ENCODE data around the gene SCUBE1. TPM values are rescaled to one million over a fixed set of nuclear protein-coding genes. Genes with fewer than 3 reads are reported as not detected.

SCUBE1 gene
- total RNA-seq, 1 donor from 2014 or later = not detected

DNA sequence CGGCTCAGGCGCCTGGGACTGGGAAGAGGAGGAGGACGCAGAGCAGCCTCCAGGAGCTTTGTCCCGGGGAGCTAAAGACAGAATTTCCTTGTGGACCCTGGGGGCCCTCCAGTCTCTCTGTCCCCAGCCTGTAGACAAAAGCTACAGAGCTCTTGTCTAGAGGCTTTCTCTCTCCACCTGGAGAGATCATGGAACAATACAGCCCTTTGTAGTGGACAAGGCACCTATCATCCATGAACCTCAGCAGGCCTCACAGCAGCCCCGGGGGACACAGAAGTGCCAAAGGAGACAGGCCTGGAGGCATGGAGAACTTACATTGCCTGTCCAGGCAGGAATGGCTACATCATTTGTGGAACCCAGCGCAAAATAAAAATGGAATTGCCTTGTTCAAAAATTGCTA, 100.5 kb downstream of the SCUBE1 start:
- TF ChIP-seq, protein P1, sequence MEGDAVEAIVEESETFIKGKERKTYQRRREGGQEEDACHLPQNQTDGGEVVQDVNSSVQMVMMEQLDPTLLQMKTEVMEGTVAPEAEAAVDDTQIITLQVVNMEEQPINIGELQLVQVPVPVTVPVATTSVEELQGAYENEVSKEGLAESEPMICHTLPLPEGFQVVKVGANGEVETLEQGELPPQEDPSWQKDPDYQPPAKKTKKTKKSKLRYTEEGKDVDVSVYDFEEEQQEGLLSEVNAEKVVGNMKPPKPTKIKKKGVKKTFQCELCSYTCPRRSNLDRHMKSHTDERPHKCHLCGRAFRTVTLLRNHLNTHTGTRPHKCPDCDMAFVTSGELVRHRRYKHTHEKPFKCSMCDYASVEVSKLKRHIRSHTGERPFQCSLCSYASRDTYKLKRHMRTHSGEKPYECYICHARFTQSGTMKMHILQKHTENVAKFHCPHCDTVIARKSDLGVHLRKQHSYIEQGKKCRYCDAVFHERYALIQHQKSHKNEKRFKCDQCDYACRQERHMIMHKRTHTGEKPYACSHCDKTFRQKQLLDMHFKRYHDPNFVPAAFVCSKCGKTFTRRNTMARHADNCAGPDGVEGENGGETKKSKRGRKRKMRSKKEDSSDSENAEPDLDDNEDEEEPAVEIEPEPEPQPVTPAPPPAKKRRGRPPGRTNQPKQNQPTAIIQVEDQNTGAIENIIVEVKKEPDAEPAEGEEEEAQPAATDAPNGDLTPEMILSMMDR (conservative IDR thresholded peaks at IDR 0.05; ENCODE audit: low read depth, low read length) = no peak
- H3K4me3 ChIP-seq (ENCODE audit: low read depth, low read length) = no peak overlapping the region
- no peak for DNase-seq (ENCODE audit: low read depth)

DNA sequence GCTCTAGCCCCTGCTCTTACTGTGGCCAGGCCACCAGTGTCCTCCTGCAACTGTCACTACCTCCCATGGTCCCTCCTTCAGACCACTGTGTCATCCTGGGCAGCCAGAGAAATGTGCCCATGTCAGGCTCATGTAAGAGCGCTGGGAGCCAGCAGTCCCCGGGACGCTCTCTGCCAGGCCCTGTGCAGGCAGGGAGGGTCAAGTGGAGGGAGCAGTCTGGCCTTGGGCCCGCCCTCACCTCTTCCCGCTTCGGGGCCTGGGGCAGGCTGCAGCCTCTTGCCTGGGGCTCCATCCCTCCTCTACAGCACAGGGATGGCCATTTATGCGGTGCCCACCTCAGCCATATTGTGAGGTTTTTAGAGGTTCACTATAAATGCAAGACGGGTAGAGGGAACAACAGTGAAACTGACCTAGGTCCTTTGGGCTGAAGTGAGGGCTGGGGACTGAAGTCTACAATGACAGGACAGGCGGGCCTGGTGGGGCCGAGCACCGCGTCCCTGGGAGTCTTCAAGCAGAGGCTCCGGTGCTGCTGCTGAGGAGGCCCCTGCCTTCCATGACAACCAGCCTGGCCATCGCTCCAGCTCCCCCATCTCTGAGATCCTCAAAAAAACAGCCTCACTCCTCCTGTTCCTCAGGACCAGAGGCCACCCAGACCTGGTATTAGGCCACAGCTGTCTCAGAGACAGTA, 101.3 kb downstream of the SCUBE1 start:
- no peak overlapping the region for H3K4me3 ChIP-seq (ENCODE audit: low read depth, low read length)
- TF ChIP-seq, protein P1 (conservative IDR thresholded peaks at IDR 0.05; ENCODE audit: low read depth, low read length) = no peak

GRCh38 chr22:43241138-43241597, 102.0 kb downstream of the SCUBE1 start:
- TF ChIP-seq, protein P1 (conservative IDR thresholded peaks at IDR 0.05; ENCODE audit: low read depth, low read length) = no peak
- no peak for DNase-seq (ENCODE audit: low read depth)
- no peak overlapping the region for H3K4me3 ChIP-seq (ENCODE audit: low read depth, low read length)

More for the DNA sequence above, 101.3 kb downstream of the SCUBE1 start:
- DNase-seq (ENCODE audit: low read depth) = no peak

DNA sequence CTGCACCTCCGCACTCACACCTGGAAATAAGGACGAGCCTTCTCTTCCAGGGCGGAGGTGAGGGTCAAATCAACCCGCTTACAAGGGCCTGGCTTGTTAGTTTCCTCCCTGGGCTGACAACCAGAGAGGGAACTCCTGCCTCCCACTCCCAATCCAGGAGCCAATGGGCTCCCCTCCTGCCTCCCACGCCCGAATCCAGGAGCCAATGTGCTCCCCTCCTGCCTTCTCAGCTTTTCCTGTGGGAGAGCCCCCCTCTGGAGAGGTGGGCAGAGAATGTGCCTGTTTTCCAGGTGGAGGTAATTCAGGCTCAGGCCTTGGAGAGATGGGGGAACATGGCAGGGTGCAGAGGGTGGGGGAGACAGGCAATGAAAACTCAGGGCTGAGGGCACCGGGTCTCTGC, 102.6 kb downstream of the SCUBE1 start:
- no peak for DNase-seq (ENCODE audit: low read depth)
- H3K4me3 ChIP-seq (ENCODE audit: low read depth, low read length) = no peak overlapping the region
- TF ChIP-seq, protein P1 (conservative IDR thresholded peaks at IDR 0.05; ENCODE audit: low read depth, low read length) = no peak

DNA sequence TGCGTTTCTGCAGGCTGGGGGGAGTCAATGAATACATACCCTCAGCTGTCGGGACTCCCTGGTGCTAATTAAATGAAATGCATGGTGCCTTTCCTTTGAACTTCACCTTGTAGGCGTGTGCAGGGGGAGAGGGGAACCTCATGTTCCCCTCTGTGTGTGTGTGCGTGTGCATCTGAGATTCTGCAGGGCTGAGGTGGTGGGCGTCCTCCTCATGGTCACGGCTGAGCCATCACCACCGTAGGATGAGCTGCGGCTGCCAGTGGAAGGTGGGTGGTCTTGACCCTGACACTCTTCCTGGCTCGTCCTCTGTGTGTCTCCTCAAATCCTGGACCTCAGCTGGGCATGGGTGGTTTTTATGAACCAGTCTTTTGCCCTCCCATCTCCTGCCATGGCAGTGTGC, 103.2 kb downstream of the SCUBE1 start:
- TF ChIP-seq, protein P1 (conservative IDR thresholded peaks at IDR 0.05; ENCODE audit: low read depth, low read length) = no peak
- DNase-seq (ENCODE audit: low read depth) = no peak
- H3K4me3 ChIP-seq (ENCODE audit: low read depth, low read length) = no peak overlapping the region

GRCh38 chr22:43239193-43239780, 103.9 kb downstream of the SCUBE1 start:
- H3K4me3 ChIP-seq (ENCODE audit: low read depth, low read length) = no peak overlapping the region
- no peak for DNase-seq (ENCODE audit: low read depth)
- TF ChIP-seq, protein P1 (conservative IDR thresholded peaks at IDR 0.05; ENCODE audit: low read depth, low read length) = no peak

All from epithelial cell of proximal tubule (primary cell).